D721Med (cell line): ENCODE measurements around the gene TMEM213.

Experiments
- DNase-seq: peaks from one replicate; pipeline ENCODE4 v3.0.0; 2011; ENCODE audit warnings: low spot score; ENCODE audit not compliant: insufficient read length
- FAIRE-seq: peaks from 2 replicates; lab custom pipeline; 2011; peaks lifted over from hg19 to GRCh38; lab: Jason Lieb, UNC
- CTCF ChIP-seq: IDR thresholded peaks from 2 replicates; pipeline ENCODE4 v1.5.1; 2012; ENCODE audit warnings: mild to moderate bottlenecking, control low read depth; ENCODE audit not compliant: insufficient read depth; ENCODE audit errors: missing control alignments

Gene TMEM213

GRCh38 chr7:138865843-138866242 lies 68.0 kb downstream of the TMEM213 start:
- DNase-seq (no peak), FAIRE-seq (no peak)
- TF ChIP-seq CTCF: peak; percentile 25

- FAIRE-seq (no peak), DNase-seq (no peak)
- TF ChIP-seq CTCF: no peak
Observed at GRCh38 chr7:138866353-138866752, 68.6 kb downstream of the TMEM213 start.

- no peak for TF ChIP-seq CTCF
- no peak for DNase-seq
- no peak for FAIRE-seq
Observed at GRCh38 chr7:138867744-138868143, 70.0 kb downstream of the TMEM213 start.

- FAIRE-seq (no peak), DNase-seq (no peak)
- no peak for TF ChIP-seq CTCF
Observed at GRCh38 chr7:138868711-138869110, 70.9 kb downstream of the TMEM213 start.

GRCh38 chr7:138869353-138869752 lies 71.6 kb downstream of the TMEM213 start:
- no peak for FAIRE-seq
- TF ChIP-seq CTCF: no peak
- no peak for DNase-seq

- no peak for FAIRE-seq
- no peak for TF ChIP-seq CTCF
- no peak for DNase-seq
Observed at GRCh38 chr7:138871065-138871813, 73.4 kb downstream of the TMEM213 start.

- no peak for TF ChIP-seq CTCF
- no peak for FAIRE-seq
- no peak for DNase-seq
Observed at GRCh38 chr7:138871814-138872090, 74.0 kb downstream of the TMEM213 start.
